PFSK-1 (cell line): ENCODE results near the gene TMEM117.

ENCODE experiments used
- FOXP2 ChIP-seq: optimal IDR thresholded peaks from 2 replicates; pipeline ENCODE3; 2011; ENCODE audit warnings: borderline replicate concordance, control low read depth, inconsistent platforms; ENCODE audit not compliant: insufficient read depth; ENCODE audit errors: extremely low read length, extremely low read depth
- POLR2AphosphoS5 ChIP-seq: IDR thresholded peaks from 2 replicates; pipeline ENCODE4 v1.6.1; 2012; ENCODE audit warnings: low read depth, mild to moderate bottlenecking, control low read depth, low read length, moderate library complexity
- REST ChIP-seq, 2 experiments: IDR thresholded peaks; 2 replicates each; pipeline versions ENCODE4 v1.6.1 to v1.8.0; 2011 to 2012; ENCODE audit warnings: low read depth in 2 of 2, low read length in 2 of 2, control low read depth in 1 of 2, inconsistent platforms in 1 of 2, mild to moderate bottlenecking in 1 of 2, moderate library complexity in 1 of 2; ENCODE audit not compliant: insufficient read depth in 1 of 2
- SIN3A ChIP-seq: IDR thresholded peaks from 2 replicates; pipeline ENCODE4 v1.6.1; 2012; ENCODE audit warnings: mild to moderate bottlenecking, low read length, moderate library complexity, borderline replicate concordance; ENCODE audit not compliant: insufficient read depth
- TAF1 ChIP-seq: IDR thresholded peaks from 2 replicates; pipeline ENCODE4 v1.6.1; 2012; ENCODE audit warnings: low read length, control low read depth, borderline replicate concordance; ENCODE audit not compliant: insufficient read depth

- TF ChIP-seq REST (IDR thresholded peaks at IDR 0.05; ENCODE audit: insufficient read depth in 1 of 2, low read depth in 2 of 2, low read length in 2 of 2), result no peak
- no peak for TF ChIP-seq POLR2AphosphoS5
- no peak for TF ChIP-seq TAF1
- no peak for TF ChIP-seq SIN3A
- TF ChIP-seq FOXP2, result no peak
Measured at GRCh38 chr12:43973993-43974392, 138.1 kb downstream of the TMEM117 start.
